ENCODE measurements around the gene MROH2B. TPM values are rescaled to one million over a fixed set of nuclear protein-coding genes. Genes with fewer than 3 reads are reported as not detected.

MROH2B gene
- total RNA-seq, 1 experiment from 2014 or later: not detected

GRCh38 chr5:40985501-40985900, 85.6 kb downstream of the MROH2B start:
- DNase-seq (ENCODE audit: low read depth): no peak
- in situ Hi-C loops (cut with HindIII; ENCODE audit: low pct_unique_long_range_greater_than_20kb, low sequenced_read_pairs): no loop called here

GRCh38 chr5:40984884-40985283, 86.3 kb downstream of the MROH2B start:
- in situ Hi-C loops (cut with HindIII; ENCODE audit: low pct_unique_long_range_greater_than_20kb, low sequenced_read_pairs): no loop called here

GRCh38 chr5:40983781-40984180, 87.4 kb downstream of the MROH2B start:
- no peak for DNase-seq (ENCODE audit: low read depth)
- in situ Hi-C loops (cut with HindIII; ENCODE audit: low pct_unique_long_range_greater_than_20kb, low sequenced_read_pairs): no loop called here

More at GRCh38 chr5:40984884-40985283, 86.3 kb downstream of the MROH2B start:
- no peak for DNase-seq (ENCODE audit: low read depth)

DNA sequence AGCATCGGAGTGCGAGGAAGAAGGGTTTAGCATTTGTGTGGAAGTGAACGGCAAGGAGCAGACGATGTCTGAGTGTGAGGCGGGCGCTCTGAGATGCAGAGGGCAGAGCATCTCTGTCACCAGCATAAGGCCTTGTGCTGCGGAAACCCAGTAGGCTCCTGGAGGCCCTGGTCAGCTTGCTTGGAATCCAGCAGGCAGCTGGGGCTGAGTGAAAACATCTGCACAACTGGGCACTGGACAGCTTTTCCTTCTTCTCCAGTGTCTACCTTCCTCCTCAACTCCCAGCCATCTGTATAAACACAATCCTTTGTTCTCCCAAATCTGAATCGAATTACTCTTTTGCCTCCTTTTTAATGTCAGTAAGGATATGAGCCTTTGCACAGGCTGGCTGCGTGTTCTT, 89.7 kb downstream of the MROH2B start:
- no peak for DNase-seq (ENCODE audit: low read depth)
- in situ Hi-C loops (cut with HindIII; ENCODE audit: low pct_unique_long_range_greater_than_20kb, low sequenced_read_pairs): no loop called here

DNA sequence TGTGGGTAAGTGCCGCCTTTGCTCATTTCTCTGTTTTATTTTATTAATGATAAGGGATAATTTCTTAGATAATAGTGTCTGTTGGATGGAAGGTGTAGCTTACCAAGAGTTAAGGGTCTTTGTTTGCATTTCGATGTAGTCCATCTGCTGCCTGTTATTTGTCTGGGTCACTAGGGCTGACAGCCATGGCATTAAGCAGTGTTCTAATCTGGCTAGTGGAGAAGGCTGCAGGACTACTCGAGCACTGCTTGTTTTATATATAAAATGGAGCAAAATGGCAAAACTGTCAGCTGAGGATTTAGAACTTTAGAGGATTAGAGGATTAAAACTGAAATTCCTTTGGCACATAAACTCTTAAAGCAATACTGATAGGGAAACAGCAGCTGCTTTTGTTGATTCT, 94.3 kb downstream of the MROH2B start:
- in situ Hi-C loops (cut with HindIII; ENCODE audit: low pct_unique_long_range_greater_than_20kb, low sequenced_read_pairs): no loop called here
- no peak for DNase-seq (ENCODE audit: low read depth)

DNA sequence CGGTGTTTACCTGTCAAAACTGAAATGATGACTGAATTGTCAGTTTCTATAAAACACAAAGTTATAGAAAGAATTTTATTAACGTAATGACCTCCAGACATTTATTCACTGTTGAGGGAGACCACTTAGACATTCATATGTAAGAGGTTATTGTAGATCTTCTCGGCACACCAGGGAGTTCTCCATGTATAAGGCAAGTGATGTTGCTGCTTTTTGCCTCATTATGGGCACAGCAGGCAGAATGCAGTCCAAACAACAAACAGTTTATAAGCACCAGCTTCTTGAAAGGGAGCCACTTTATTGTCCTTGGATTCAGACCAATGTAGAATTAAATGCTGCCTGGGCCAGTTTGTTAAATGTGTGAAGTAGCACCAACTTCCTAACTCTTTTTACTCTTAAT, 95.1 kb downstream of the MROH2B start:
- DNase-seq (ENCODE audit: low read depth): no peak
- in situ Hi-C loops (cut with HindIII; ENCODE audit: low pct_unique_long_range_greater_than_20kb, low sequenced_read_pairs): no loop called here

- in situ Hi-C loops (cut with HindIII; ENCODE audit: low pct_unique_long_range_greater_than_20kb, low sequenced_read_pairs): no loop called here
- no peak for DNase-seq (ENCODE audit: low read depth)
Measured at GRCh38 chr5:40973364-40974004, 97.7 kb downstream of the MROH2B start.

DNA sequence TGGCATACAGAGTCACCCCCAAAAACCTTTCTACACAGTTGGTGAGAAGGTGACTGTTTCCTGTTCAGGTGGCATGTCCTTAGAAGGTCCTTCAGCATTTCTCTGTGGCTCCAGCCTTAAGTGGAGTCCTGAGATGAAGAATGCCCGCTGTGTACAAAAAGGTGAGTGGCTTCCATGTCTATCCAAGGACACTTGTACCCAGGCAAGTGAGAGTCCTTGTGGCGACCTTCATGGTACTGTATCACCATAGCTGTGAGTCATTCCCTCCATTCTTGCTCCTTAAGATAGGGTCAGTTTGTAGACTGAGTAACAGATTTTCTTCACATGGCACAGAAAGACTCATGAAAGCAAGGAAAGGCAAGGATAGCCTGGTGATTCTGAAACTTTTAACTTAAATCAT, 98.7 kb downstream of the MROH2B start:
- in situ Hi-C loops (cut with HindIII; ENCODE audit: low pct_unique_long_range_greater_than_20kb, low sequenced_read_pairs): no loop called here
- no peak for DNase-seq (ENCODE audit: low read depth)

DNA sequence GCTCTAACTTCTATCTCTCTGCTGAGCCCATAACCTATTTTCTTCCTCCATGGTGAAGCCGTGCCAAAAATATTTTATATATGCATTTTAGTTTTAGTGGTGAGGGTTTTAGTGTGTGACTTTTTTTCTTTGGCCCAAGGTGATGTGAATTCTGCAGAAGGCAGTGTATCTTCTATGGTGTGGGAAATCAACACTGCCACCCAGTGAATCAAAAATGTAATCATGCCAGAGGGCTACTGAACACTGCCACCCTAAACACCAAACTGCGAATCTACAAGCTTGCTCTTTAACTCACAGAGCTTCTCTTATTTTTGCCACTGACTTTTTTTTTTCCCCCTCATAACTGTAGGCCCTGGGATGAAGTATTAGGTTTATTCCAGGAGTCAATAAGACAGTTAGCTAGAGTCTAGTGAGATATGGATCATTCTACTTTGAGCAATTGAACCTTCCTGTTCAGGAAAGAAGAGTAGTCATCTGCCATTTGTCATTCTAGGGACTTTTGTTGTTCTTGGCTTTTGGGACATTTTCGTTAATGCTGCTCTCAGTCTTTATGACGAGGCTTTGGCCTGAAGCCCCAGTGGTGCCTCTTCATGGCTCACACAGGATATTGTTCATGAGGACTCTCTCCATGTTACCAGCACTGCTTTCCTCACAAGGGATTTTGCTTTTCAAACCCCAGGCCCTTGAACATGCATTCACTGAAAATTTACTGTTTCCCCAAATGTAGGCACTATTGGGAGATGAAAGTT, 108.8 kb downstream of the MROH2B start:
- no peak for DNase-seq (ENCODE audit: low read depth)
- in situ Hi-C loops (cut with HindIII; ENCODE audit: low pct_unique_long_range_greater_than_20kb, low sequenced_read_pairs): no loop called here

GRCh38 chr5:40960037-40960436, 111.1 kb downstream of the MROH2B start:
- peak; percentile 7 for DNase-seq (ENCODE audit: low read depth)
- in situ Hi-C loops (cut with HindIII; ENCODE audit: low pct_unique_long_range_greater_than_20kb, low sequenced_read_pairs): no loop called here

DNA sequence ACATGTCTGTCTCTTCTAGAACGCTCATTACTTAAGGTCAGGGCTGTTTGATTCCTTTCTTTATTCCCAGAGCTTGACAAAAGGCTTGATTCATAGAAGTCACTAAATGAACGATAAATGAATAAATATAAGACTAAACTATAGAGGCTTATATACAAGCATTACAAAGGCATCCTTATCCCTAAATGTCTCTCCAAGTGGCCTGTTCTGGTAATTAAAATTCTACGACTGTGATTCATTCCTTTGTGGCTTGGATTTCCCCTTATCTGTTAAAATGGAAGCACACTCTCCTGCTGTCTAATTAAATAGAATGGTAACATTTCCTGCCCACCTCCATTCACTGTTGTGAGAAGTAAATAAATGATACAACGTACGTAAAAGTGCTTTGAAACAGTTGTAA, 112.3 kb downstream of the MROH2B start:
- DNase-seq (ENCODE audit: low read depth): peak; percentile 35

DNA sequence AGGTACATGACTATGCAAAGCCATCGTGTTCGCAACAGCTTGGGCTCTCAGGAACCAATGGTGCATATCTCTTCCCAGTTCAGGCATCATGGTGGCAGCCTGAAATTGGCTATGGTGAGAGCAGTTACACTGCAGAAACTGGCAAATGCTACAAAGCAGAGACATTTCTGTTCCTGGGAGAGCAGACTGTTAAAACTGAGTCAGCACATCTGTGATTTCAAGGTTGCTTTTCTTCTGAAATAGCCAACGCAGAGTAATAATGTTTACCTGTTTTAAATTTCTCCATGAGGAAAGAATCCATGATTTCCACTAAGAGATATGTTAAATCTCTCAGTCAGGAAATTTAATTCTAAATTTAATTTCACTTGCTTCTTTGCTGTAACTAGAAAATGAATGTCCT, 114.1 kb downstream of the MROH2B start:
- in situ Hi-C loops (cut with HindIII; ENCODE audit: low pct_unique_long_range_greater_than_20kb, low sequenced_read_pairs): no loop called here
- DNase-seq (ENCODE audit: low read depth): no peak

More for the DNA sequence above, 112.3 kb downstream of the MROH2B start:
- in situ Hi-C loops (cut with HindIII; ENCODE audit: low pct_unique_long_range_greater_than_20kb, low sequenced_read_pairs): no loop called here

- in situ Hi-C loops (cut with HindIII; ENCODE audit: low pct_unique_long_range_greater_than_20kb, low sequenced_read_pairs): no loop called here
- no peak for DNase-seq (ENCODE audit: low read depth)
Measured at GRCh38 chr5:40955313-40955712, 115.8 kb downstream of the MROH2B start.

Other genes with a start within 250 kb of the MROH2B start
- 118 and 170 TPM in 2 replicates for gene RPL37, start 236.1 kb downstream of the MROH2B start, total RNA-seq (2014; rRNA removed; shearing (Covaris generic); ENCODE audit: low replicate concordance)
- 0.06 TPM in 1 of 2 replicates, not detected in the other for gene CARD6, start 230.0 kb downstream of the MROH2B start, total RNA-seq (2014; rRNA removed; shearing (Covaris generic); ENCODE audit: low replicate concordance)
- not detected in 2 replicates for gene C7, start 161.8 kb downstream of the MROH2B start, total RNA-seq (2014; rRNA removed; shearing (Covaris generic); ENCODE audit: low replicate concordance)
- 1.2 TPM in 1 of 2 replicates, not detected in the other for gene C6, start 142.2 kb upstream of the MROH2B start, total RNA-seq (2014; rRNA removed; shearing (Covaris generic); ENCODE audit: low replicate concordance)